C1 segment of cervical spinal cord (tissue), 14 donors: ENCODE results near the gene SLAIN1.

ENCODE experiments used
- DNase-seq, 14 donors: peaks; one replicate each; lab custom pipeline; 2025; lab: John Stamatoyannopoulos, UW

Gene SLAIN1

DNA sequence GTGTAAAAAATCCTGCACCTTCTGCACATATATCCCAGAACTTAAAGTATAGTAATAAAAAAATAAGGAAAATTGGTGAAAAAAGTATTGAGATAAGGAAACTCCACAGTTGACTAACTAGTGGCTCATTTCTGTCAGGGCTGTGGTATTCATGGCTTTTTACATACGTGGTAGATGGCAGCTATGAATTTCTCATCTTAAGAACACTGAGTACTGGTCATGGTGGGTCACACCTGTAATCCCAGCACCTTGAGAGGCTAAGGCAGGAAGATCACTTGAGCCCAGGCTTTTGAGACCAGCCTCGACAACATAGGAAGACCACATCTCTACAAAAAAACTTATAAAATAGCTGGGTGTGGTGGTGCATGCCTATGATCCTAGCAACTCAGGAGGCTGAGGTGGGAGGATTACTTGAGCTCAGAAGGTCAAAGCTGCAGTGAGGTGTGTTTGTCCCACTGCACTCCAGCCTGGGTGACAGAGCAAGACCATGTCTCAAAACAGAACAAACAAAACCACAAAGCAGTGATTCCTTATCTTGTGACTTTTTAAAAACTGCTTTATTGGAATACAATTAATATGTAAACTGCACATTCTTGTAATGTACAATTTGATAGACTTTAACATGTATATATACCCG lies 16.8 kb downstream of the SLAIN1 start:
- no peak for DNase-seq

DNA sequence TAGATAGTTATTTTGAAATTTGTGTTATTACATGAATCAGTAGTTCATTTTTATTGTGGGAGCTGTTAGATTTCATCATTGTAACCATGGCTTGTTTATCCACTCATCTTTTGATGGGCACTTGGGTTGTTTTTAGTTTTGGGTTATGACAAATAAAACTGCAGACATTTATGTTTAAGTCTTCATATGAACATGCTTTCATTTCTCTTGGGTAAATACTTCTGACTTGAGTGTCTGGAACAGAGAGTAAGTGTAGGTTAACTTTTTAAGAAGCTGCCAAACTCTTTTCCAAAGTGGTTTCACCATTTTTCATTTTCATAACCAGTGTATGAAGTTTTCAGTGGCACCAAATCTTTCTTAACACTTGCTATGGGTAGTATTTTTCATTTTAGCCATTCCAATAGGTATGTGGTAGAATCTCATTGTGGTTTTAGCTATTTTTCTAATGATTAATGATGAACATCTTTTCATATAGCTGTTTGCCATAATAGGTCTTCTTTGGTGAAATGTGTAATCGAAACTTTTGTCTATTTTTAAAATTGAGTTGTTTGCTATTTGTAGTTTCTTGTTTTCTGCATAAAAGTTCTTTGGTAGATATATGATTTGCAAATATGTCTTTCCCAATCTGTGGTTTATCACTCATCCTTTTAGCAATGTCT lies 17.9 kb downstream of the SLAIN1 start:
- DNase-seq, result no peak

DNA sequence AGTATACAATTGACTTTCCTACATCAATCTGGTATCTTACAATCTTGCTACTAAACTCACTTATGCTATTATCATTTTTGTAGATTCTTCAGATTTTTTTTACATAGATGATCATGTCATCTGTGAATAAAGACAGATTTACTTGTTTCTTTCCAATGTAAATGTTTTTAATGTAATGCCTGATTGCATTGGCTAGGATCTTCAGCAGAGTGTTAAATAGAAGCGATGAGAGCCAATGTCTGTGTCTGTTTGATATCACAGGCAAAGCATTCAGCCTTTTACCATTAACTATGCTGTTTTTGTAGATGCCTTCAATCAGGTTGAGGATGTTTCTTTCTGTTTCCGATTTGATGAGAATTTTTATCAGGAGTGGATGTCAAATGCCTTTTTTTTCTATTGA lies 19.2 kb downstream of the SLAIN1 start:
- peak in 1 of 14 donors; percentile 32 for DNase-seq

DNA sequence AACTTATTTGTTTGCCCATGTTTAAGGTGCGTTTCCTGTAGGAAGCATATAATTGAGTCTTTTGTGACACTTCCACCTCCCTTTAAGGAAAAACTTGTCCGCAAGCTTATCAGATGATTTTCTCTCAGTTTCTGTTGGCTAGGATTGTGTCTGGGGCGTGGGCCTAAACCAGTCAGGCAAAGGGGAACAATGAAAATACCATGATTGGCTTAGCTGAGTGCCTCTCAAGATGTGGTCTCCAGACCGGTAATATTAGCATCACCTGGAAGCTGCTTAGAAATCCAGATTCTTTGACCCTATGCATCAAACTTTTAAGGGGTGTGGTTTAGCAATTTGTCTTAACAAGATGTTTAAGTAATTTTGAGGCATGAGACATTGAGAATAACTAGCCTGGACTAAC lies 20.0 kb downstream of the SLAIN1 start:
- no peak for DNase-seq

DNA sequence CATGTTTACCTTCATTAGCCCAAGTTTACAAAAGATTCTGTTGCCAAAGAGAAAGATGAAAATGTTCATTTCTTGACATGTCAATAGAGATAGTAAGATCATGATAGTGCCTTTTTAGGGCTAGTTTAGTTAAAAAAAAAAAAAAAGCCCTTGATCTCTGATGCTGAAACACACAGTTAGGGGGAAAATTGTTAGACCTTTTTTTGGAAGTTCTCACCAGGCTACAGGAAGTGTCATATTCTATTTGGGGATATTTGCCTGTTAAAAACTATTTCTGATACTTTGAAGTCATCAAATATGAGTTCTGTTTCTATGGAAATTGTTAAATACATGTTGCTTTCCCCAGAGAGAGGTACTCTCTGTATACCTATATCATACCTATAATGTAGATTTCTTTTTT lies 21.6 kb downstream of the SLAIN1 start:
- no peak for DNase-seq

DNA sequence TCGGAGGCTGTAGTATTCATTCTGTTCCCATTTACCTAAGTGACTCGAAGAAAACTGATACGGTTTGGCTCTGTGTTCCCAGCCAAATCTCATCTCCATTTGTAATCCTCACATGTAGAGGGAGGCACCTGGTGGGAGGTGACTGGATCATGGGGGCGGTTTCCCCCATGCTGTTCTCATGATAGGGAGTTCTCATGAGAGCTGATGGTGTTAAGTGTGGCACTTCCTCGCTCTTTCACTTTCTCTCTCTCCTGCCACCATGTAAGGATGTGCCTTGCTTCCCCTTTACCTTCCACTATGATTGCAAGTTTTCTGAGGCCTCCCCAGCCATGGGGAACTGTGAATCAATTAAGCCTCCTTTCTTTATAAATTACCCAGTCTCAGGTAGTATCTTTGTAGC lies 23.5 kb downstream of the SLAIN1 start:
- DNase-seq, result no peak

DNA sequence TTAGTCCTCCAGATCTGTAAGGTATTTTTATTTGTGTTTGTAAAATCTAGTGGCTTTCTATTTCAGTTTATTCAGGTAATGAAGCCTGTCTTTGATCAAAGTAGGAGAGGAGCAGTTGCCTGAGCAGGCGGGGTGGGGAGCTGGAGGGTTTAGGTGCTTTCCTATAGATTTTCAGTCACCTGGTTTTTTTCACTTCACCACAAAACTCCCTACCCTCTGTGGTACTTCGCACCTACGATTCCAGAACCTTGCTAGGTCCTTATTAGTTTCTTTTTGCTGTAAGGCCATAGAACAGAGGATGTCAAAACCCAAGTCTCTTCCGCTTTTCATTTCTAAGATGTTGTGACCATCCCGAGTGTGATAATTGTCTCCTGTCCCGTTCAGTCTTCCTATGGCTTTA lies 26.6 kb downstream of the SLAIN1 start:
- no peak for DNase-seq

DNA sequence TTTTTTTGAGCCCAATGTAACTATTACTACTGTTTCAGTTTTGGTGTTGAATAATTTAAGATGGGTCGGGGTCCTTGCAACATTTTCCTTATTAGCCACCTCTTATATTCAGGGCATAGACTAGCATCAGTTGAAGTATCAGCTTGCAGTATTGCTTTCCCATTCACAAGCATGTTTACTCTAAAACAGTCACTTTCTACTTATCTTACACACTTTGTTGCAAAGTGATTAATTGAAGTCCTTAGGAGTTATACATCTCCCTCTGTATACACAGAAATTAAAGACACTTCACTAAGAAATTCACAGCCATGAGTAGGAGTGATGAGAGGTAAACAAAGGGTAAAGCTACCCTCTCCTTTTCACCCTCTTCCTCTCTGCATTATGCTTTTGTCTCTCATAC lies 27.6 kb downstream of the SLAIN1 start:
- DNase-seq, result no peak

DNA sequence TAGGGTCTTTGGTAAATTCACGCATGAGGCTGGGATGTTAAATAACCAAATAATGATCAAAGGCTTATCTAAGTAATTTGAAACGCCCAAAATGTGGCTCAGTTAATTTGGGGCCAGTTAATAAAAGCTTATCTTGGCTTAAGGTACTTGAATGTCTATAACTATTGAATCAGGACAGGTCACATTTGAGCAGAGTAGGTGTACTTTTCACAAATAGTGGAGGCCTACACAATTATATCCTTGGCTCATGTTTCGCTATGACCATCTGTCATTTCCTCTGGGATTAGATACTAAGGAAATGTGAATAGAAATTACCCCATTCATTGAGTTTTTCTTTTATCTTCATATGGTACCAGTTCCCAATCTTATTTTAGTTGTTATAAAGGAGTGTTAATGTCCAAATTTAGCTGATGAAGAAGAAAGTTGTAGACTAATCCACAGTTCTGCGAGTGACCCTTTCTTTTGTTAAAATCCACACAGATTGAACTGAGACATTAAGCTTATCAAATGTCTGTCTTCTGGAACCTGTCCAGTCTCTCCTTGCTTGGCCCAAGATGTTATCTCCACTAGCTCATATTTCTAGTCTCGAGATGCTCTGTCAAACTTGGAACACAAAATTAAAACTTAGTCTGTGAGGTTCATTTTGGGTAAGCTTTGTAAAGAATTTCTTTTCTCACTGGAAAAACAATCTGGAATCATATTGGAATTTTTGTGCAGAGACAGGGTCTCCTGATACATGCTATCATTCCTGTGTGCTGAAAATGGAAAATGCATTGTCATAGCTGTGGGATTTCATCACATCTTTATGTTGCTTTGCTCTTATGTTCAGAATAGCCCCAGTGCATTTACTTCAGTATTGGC lies 31.0 kb downstream of the SLAIN1 start:
- DNase-seq, result peak in 1 of 14 donors; percentile 88

DNA sequence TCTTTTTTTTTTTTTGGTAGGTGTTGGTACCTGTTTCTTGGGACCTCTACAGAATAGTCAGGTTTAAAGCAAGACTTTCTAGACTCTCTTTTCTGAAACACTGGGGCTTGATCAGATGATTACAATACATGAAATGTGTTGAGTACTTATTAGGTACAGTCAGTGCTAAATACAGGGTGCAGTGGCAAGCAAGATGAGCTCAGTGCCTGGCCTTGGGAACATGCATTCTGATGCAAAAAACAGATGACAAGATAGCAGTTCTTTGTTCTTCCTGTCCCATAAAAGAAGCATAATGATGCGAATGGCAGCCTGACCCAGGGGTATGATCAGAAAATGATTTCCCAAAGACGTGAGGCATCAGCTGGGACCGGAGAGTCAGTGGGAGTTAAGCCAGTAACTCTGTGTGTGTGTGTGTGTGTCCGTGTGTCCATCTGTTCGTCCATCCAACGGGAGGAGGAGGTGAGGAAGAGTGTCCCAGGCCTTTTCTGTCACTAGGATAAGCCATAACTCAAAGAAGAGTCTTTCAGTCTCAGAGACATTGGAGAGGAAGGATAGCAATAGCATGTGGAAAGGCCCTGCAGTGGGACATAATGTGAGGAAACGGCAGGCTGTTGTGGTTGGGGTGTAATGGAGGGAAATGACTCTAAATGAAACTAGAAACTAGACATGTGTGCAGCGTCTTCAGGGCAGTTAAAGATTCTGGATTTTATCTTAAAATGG lies 32.2 kb downstream of the SLAIN1 start:
- peak in 4 of 14 donors; percentile 6 to 38 (median 27) for DNase-seq

DNA sequence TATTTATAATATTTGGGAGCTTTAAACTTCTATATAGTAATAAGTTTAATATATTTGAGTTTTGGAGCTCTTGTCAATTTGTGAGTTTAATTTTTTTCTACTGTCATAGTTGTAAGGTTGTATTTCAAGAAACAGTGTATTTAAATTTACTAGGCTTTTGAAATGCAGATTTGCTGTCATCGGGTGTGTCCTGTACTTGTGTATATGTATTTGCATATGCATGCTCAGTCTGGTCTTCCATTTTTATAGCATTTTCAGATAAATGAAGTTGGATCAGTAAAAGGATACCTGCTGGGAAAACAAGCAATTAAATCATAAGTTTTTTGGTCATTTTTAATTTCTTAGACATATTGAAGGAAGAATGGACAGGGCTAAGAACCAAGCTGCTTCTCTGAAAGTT lies 33.1 kb downstream of the SLAIN1 start:
- no peak for DNase-seq

DNA sequence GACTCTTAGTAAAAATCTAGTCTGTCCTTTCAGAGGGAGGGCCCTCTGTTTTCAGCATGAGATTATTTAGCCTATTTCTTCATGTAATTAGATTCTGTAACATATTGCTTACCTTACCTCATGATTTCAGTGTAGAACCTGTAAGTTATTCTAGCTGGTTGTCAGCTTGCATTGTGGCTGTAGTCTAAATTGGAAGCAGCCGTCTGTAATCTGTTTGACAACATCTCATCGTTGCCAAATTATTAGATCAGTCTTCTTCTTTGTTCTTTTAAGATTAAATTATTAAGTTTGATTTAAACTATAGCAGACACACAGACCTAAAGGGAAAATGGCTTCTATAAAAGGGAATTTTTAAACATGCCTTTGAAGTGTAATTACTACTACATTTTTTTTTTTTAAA lies 34.8 kb downstream of the SLAIN1 start:
- DNase-seq, result peak in 1 of 14 donors; percentile 25

DNA sequence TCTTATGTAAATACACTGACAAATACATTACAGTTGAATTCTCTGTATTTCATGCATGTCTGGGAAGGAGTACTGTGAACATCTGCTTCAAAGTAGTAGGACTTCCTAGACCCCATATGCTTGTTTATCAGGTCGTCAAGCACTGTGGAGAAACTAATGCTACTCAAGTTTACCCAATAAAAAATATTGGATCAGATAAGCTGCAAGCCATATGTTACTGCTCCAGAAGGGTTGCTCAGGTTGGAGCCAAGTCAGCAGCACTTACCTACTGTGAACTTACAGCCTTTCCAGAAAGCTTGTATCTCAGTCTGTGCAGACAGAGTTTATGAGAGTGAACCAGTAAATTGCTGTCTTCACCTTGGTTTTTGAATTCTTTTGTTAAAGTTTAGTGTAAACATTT lies 36.2 kb downstream of the SLAIN1 start:
- DNase-seq, result peak in 1 of 14 donors; percentile 88

DNA sequence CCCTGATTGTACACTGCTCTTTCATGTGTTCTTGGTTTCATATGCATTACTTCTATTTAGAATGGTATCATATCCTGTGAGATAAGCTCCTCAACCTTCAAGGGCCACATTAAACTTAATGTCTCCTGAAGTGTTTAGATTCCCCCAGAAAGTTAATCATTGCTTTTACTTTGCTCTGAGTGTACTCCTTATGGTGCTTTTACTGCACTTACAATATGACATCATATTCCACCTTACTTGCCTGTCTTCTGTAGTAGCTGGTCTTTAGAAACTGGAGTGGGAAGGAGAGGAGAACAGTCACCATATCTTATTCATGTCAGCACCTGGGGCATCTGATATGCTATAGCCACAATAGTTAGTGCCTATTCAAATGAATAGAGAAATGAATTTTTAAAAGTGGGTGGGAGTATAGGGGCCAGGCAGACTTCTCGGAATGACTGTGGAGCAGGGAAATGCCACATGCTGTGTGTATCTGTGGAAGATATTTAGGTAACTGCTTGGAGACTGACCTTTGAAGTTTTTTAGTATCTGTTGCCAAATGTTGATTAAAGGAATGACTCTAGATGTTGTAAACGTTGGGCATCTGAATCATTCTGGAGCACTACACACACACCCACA lies 40.2 kb downstream of the SLAIN1 start:
- DNase-seq, result no peak

DNA sequence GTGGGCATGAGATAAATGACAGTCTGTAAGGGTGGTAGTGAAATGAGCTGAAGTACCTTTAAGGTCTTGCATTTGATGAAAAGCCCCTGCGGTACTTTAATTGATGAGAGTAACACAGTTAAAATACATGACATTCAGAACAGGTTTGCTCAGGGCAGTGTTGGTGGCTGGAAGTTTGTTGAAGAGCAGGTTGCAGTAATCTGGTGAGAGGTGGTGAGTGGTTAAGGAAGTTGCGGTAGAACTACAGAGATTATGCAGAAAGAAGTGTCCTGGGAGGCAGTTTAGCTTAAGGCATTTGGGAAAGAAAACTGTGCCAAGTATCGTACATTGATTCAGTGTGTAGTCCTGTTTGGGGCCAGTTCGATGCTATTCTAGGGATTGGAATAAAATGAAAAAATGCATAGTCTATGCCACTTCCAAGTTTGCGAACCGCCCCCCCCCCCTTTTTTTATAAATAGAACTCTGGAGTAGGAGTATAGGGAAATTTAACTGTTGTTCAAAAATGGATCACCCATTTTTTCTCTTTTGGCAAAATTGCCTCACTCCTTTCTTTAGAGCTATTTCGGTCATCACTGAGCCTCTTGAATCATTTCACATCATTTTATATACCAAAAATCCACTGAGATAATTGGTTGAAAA lies 42.7 kb downstream of the SLAIN1 start:
- no peak for DNase-seq

DNA sequence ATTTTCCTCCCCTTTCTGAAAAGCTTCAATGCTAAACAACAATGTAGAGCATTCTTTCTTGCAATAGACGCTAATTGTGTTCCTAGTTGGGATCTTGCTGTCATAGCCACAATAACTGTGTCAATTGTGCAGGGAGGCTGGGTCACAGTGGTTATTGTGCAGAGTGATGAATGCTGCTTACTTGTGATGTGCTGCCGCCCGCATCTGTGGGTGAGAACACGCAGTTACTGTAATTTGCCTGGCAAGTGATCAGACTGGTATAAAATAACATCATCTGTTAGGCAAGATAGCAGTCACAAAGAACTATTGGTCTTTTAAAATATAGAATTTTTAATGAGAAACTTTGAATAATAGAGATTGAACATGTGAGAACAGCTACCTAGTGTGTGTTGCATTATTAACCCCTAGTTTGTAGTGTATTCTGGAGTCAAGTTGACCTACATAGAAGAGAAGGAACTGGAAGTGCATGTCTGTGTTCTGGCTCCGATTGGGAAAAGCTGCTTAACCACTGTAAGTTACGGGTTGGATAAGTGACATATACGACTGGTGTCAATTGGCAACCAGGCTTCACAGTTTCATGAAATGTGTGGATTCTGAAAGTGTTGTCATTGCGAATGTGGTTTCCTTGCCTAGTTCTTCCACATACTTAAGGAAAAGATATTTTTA lies 43.6 kb downstream of the SLAIN1 start:
- peak in 12 of 14 donors; percentile 25 to 78 (median 66) for DNase-seq

DNA sequence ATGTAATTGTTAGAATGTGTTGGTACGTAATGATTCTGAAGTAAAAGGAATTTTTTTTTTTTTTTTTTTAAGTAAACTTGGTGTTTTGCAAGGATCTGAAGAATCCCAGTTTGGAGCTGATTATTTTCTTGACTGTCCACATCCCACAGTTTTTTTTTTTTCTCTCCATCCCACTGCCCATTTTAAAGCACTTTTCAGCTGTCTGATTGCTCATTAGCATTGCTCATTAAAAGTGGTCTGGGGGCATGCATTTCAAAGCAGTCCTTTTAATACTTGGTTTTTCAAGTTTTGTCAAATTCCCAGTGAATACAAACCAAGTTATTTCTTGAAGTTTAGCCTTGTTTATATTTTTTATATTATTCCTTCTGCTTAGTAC lies 44.1 kb downstream of the SLAIN1 start:
- DNase-seq, result no peak

DNA sequence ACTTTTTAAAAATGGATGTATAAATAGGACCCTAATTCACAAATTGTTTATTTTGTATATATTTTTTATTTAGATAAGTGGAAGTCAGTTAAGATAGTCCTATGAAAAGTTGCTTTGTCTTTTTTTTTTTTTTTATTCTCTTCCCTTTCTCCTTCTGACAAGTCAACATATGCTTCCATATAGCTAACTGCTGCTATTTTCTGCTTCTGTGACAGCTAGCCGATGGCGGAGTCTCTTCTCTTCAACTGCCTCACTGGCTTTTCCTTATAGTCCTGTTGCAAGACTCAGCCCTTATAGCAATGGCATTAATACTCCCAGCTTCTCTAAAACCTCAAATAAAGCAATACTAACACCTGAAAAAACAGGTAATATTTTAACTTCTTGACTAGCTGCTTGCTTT lies 45.3 kb downstream of the SLAIN1 start:
- DNase-seq, result no peak

DNA sequence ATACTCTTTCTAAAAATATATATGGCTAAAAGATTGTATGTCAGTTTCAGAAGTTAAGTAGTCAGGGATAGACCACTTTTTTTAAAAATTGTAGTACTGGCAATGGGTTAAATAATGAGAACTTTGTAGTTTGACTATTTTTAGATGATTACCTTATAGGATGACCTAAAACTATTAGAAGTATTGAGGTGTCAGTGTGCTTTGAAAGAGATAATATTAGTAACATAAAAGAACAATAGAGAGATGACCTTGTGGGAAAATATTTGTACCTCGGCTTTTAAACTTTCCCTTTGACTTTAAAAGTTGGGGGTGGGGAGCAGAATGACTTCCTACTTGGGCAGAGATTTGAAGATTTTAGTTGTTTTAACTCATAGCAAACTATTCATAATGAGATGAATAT lies 48.3 kb downstream of the SLAIN1 start:
- no peak for DNase-seq

DNA sequence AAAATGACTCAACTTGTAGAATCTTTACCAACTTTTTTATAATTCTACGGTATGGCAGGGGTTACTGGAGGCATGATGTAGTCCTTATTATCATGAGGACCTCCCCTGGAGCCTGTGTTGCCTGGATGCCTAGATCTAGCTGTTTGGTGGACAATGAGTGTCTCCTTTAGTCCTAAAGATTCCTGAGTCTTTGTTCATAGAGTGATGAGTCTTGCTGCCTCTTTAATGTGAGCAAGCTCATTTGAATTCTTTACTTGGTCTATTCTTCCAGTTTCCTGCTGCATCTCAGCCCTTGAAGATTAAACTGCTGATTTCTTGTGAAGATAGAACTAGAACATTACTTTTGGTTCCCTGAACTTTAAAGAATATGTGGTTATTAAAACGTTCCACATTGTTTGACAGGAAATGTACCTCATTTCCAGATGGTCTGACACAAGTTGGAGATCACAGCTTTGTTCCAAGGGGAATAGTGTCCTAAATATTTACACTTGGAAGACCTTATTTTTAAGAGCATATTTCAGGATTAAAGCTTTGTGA lies 51.9 kb downstream of the SLAIN1 start:
- DNase-seq, result no peak
